DOHH2 (cell line): Measurements from ENCODE around the gene NEMP1.

ENCODE experiments used
- H3F3A ChIP-seq: fragments of 200-600 bp; sonication (generic), shearing (Covaris generic); 2 replicates; pipeline ENCODE4 v1.6.0; 2016; ENCODE audit warnings: antibody characterized with exemption, mild to moderate bottlenecking; ENCODE audit not compliant: control insufficient read depth, insufficient read depth
- H3K27ac ChIP-seq: fragments of 200-600 bp; sonication (generic); 2 replicates; pipeline ENCODE4 v1.5.1; 2014; ENCODE audit warnings: low read depth, mild to moderate bottlenecking, low read length, moderate library complexity
- H3K27me3 ChIP-seq: fragments of 200-600 bp; sonication (generic); 2 replicates; pipeline ENCODE4 v1.6.1; 2014; ENCODE audit warnings: mild to moderate bottlenecking, low read length, mixed read lengths; ENCODE audit not compliant: control insufficient read depth
- H3K36me3 ChIP-seq: fragments of 200-600 bp; sonication (generic); 2 replicates; pipeline ENCODE4 v1.6.1; 2014; ENCODE audit warnings: mild to moderate bottlenecking, low read length, moderate library complexity, mixed read lengths; ENCODE audit not compliant: control insufficient read depth
- H3K4me1 ChIP-seq: fragments of 200-600 bp; sonication (generic); 2 replicates; pipeline ENCODE4 v1.6.1; 2014; ENCODE audit warnings: mild to moderate bottlenecking, low read length, mixed read lengths; ENCODE audit not compliant: control insufficient read depth
- H3K4me2 ChIP-seq: fragments of 200-600 bp; sonication (generic); 2 replicates; pipeline ENCODE4 v1.6.0; 2014; ENCODE audit warnings: mild to moderate bottlenecking, low read length, moderate library complexity
- H3K4me3 ChIP-seq: fragments of 200-600 bp; sonication (generic); 2 replicates; pipeline ENCODE4 v1.5.1; 2014; ENCODE audit warnings: mild to moderate bottlenecking, low read length, mixed read lengths
- H3K79me2 ChIP-seq: fragments of 200-600 bp; sonication (generic); 2 replicates; pipeline ENCODE4 v1.6.1; 2014; ENCODE audit warnings: mild to moderate bottlenecking, low read length, mixed read lengths; ENCODE audit not compliant: control insufficient read depth
- H3K9me2 ChIP-seq: fragments of 200-600 bp; sonication (generic); replicated peaks from 2 replicates; pipeline ENCODE4 v1.6.1; 2014; ENCODE audit warnings: mild to moderate bottlenecking, low read length, mixed read lengths; ENCODE audit not compliant: control insufficient read depth
- H3K9me3 ChIP-seq: fragments of 200-600 bp; sonication (generic); 2 replicates; pipeline ENCODE4 v1.6.1; 2014; ENCODE audit warnings: antibody characterized with exemption, low read length, mixed read lengths; ENCODE audit not compliant: control insufficient read depth, insufficient read depth
- H4K20me1 ChIP-seq: fragments of 200-600 bp; sonication (generic); 2 replicates; pipeline ENCODE4 v1.6.0; 2014; ENCODE audit warnings: low read depth, mild to moderate bottlenecking, antibody characterized with exemption, low read length, moderate library complexity; ENCODE audit not compliant: control insufficient read depth, insufficient read depth
- EZH2phosphoT487 ChIP-seq: fragments of 200-600 bp; sonication (generic); IDR thresholded peaks from 2 replicates; pipeline ENCODE4 v1.6.1; 2017; ENCODE audit warnings: borderline replicate concordance, mild to moderate bottlenecking, antibody characterized with exemption, low read length, moderate library complexity, mixed read lengths
- TF ChIP-seq, protein P1 (sequence below): fragments of 200-600 bp; sonication (generic); IDR thresholded peaks from one replicate; pipeline ENCODE4 v1.5.1; 2014; ENCODE audit warnings: antibody characterized with exemption, mild to moderate bottlenecking, low read depth, low read length; ENCODE audit not compliant: poor library complexity, severe bottlenecking

The NEMP1 gene

DNA sequence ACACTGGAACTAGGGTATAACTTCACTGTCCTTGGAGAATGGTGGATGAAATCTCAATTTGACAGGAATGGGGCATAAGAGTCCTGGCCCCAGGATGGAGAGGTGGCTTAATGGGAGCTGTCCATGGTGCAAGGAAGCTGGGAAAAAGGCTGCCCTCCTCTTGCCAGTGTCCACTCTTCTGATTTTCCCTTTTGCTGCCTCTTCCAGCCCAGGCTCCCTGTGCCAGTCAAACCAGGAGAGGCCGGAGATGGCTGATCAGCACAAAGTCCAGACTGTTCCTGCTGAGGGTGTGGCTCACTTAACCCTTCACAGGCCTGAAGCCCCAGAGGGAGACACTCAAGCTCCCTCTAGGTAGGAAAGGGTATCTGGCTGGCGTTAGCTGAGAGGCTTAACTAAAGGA lies 28.7 kb downstream of the NEMP1 start, which contains the start of gene MYO1A:
Gene MYO1A (minus strand): TSS at position 240 of the 400 bp plus-strand sequence. CDS start 1,806 bp downstream, outside the sequence.
- Histone ChIP-seq H3K36me3 (no peaks in the 10 kb centered on the region; the same call in 1 of the 2 replicates), H4K20me1 (no peaks in the 10 kb centered on the region), H3K4me1 (peaks cover 10% of the 10 kb centered on the region), H3K4me3 (no peak within 1 kb of the TSS), H3K4me2 (no peak within 1 kb of the TSS), H3K9me2 (no peaks in the 10 kb centered on the region), H3K27me3 (peaks cover 20% of the 10 kb centered on the region), H3K9me3 (no peaks in the 10 kb centered on the region), H3K27ac (no peak within 1 kb of the TSS), H3F3A (0 out of 2 replicates have a peak, but pooled peaks cover under 1% of the 10 kb centered on the region), H3K79me2 (no peaks in the 10 kb centered on the region)
- no peak for TF ChIP-seq EZH2phosphoT487
- TF ChIP-seq, protein P1, sequence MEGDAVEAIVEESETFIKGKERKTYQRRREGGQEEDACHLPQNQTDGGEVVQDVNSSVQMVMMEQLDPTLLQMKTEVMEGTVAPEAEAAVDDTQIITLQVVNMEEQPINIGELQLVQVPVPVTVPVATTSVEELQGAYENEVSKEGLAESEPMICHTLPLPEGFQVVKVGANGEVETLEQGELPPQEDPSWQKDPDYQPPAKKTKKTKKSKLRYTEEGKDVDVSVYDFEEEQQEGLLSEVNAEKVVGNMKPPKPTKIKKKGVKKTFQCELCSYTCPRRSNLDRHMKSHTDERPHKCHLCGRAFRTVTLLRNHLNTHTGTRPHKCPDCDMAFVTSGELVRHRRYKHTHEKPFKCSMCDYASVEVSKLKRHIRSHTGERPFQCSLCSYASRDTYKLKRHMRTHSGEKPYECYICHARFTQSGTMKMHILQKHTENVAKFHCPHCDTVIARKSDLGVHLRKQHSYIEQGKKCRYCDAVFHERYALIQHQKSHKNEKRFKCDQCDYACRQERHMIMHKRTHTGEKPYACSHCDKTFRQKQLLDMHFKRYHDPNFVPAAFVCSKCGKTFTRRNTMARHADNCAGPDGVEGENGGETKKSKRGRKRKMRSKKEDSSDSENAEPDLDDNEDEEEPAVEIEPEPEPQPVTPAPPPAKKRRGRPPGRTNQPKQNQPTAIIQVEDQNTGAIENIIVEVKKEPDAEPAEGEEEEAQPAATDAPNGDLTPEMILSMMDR = no peak

DNA sequence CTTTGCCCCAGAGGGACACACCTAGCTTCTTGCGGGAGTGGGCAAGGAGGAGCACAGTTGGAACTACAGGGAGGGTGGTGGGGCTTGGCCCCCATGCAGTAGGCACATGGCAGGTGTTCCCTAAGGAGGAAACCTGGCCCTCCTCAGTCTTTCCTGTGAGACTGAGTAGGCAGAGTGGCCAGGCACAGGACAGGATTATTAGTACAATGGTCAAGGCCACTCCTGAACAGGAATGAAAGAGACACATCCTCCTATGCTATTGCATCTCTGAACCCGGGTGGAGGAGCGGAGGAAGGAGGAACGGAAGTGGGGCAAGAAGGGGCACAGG lies 29.5 kb downstream of the NEMP1 start:
- no peak overlapping the region for H3K4me2 ChIP-seq

DNA sequence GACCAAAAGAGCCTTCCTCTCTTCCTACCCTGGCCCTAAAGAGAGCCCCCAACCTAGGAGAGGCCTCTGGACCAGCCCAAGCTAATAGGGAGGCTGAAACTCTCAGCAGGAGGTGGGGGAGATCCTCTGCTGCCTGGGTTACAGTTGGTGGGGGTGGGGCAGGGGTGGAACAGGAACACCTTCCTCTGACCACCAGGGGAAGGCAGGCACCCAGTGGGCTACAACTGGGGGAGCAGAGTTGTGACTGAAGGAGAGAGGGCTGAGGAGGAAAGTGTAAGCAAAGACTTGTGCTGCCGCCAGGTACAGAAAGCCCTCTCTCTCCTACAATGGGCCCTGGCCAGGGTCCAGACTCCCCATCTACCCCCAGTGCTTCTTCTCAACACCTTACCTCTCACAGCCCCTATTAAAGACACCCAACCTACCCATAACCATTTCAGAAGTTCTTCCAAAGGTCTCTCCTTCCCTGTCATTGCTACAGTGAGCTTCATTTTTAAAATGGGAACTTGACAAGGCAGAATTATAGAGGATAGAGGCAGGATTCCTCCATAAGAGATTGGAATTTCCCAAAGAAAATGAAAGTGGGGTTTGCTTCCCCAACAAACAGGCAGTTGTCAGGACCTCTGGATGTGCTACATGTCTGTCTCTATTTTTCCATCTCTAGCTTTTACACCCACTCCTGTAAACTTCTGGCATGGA lies 30.0 kb downstream of the NEMP1 start:
- Histone ChIP-seq H3K4me3 (no peak overlapping the region), H3K27me3 (peaks cover 27% of the 10 kb centered on the region), H3F3A (no peaks in the 10 kb centered on the region), H3K9me2 (no peaks in the 10 kb centered on the region), H3K4me2 (no peak overlapping the region), H3K79me2 (no peaks in the 10 kb centered on the region), H3K27ac (no peak overlapping the region), H3K36me3 (no peaks in the 10 kb centered on the region), H4K20me1 (no peaks in the 10 kb centered on the region), H3K4me1 (peaks cover 10% of the 10 kb centered on the region), H3K9me3 (no peaks in the 10 kb centered on the region)
- TF ChIP-seq, protein P1 = no peak
- no peak for TF ChIP-seq EZH2phosphoT487

More for the DNA sequence above, 29.5 kb downstream of the NEMP1 start:
- H3F3A ChIP-seq = no peaks in the 10 kb centered on the region
- no peak overlapping the region for H3K27ac ChIP-seq
- peaks cover 24% of the 10 kb centered on the region for H3K27me3 ChIP-seq
- H3K4me1 ChIP-seq = peaks cover 10% of the 10 kb centered on the region
- no peak for TF ChIP-seq EZH2phosphoT487
- TF ChIP-seq, protein P1 = no peak
- no peaks in the 10 kb centered on the region for H3K79me2 ChIP-seq
- H3K9me3 ChIP-seq = no peaks in the 10 kb centered on the region
- H3K4me3 ChIP-seq = no peak overlapping the region
- H4K20me1 ChIP-seq = no peaks in the 10 kb centered on the region
- H3K36me3 ChIP-seq = no peaks in the 10 kb centered on the region
- no peaks in the 10 kb centered on the region for H3K9me2 ChIP-seq
